ENCODE results near the gene MRPL1. TPM values are rescaled to one million over a fixed set of nuclear protein-coding genes. Genes with fewer than 3 reads are reported as not detected.

Gene MRPL1
- total and polyA plus RNA-seq, 9 of the 15 experiments (the other 6 are each of a cell fraction or from before 2014, with no cell fraction given): 38.4 to 75.7 (median 63.7) TPM

DNA sequence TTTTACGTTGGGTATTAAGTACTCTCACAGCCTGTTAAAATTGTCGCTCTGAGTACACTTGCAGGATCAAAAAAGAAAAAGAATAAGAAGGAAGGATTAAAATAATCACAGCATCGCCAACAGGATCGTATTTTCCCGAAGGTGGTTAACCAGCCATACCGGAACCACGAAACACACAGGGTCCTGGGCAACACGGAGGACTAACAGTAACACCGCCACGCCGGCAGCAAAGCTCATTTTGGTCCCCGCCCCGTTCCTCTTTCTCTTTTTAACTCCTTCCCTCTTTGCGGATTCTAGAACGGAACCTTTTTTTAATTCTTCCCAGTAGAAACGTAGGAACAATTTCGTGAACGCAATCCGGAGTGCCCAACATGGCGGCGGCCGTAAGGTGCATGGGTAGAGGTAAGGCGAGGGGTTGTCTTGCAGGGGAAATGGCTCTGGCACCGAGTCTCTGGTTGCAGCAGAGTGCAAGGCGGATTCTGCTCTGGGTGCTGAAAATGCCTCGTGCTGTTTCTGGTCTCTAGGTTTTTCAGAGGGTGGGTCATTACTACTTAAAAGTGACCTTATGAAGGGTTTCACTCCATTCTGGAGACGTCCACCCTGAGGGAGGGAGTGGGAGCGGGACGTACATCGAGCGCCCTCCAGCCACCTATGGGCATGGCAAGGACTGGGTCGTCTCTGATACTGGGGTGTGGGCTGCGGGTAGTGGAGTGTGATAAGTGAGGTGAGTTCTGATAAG, at the start of gene MRPL1 (continued):
- TF ChIP-seq, protein P1, sequence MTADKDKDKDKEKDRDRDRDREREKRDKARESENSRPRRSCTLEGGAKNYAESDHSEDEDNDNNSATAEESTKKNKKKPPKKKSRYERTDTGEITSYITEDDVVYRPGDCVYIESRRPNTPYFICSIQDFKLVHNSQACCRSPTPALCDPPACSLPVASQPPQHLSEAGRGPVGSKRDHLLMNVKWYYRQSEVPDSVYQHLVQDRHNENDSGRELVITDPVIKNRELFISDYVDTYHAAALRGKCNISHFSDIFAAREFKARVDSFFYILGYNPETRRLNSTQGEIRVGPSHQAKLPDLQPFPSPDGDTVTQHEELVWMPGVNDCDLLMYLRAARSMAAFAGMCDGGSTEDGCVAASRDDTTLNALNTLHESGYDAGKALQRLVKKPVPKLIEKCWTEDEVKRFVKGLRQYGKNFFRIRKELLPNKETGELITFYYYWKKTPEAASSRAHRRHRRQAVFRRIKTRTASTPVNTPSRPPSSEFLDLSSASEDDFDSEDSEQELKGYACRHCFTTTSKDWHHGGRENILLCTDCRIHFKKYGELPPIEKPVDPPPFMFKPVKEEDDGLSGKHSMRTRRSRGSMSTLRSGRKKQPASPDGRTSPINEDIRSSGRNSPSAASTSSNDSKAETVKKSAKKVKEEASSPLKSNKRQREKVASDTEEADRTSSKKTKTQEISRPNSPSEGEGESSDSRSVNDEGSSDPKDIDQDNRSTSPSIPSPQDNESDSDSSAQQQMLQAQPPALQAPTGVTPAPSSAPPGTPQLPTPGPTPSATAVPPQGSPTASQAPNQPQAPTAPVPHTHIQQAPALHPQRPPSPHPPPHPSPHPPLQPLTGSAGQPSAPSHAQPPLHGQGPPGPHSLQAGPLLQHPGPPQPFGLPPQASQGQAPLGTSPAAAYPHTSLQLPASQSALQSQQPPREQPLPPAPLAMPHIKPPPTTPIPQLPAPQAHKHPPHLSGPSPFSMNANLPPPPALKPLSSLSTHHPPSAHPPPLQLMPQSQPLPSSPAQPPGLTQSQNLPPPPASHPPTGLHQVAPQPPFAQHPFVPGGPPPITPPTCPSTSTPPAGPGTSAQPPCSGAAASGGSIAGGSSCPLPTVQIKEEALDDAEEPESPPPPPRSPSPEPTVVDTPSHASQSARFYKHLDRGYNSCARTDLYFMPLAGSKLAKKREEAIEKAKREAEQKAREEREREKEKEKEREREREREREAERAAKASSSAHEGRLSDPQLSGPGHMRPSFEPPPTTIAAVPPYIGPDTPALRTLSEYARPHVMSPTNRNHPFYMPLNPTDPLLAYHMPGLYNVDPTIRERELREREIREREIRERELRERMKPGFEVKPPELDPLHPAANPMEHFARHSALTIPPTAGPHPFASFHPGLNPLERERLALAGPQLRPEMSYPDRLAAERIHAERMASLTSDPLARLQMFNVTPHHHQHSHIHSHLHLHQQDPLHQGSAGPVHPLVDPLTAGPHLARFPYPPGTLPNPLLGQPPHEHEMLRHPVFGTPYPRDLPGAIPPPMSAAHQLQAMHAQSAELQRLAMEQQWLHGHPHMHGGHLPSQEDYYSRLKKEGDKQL (CRISPR knock-in tag; IDR thresholded peaks at IDR 0.05; ENCODE audit: borderline replicate concordance): no peak
- TF ChIP-seq CHCHD3 (CRISPR knock-in tag; IDR thresholded peaks at IDR 0.05) (no peak), RHOXF2B (CRISPR knock-in tag; conservative IDR thresholded peaks at IDR 0.05) (no peak), ADNP (tag; IDR thresholded peaks at IDR 0.05) (no peak; the same call in 1 of the 2 replicates), HNRNPK (IDR thresholded peaks at IDR 0.05; ENCODE audit: low read depth, low read length, poor library complexity, severe bottlenecking) (no peak), POLR3A (IDR thresholded peaks at IDR 0.05; ENCODE audit: borderline replicate concordance, extremely low read depth, insufficient read depth, insufficient read length) (no peak), HIVEP1 (CRISPR knock-in tag; IDR thresholded peaks at IDR 0.05) (0 out of 2 replicates have a peak, but pooled peaks have one; percentile 57), ZNF263 (CRISPR knock-in tag; IDR thresholded peaks at IDR 0.05; ENCODE audit: borderline replicate concordance) (peak; percentile 31; the same call in 1 of the 2 replicates), TCF7L2 (IDR thresholded peaks at IDR 0.05; ENCODE audit: low read depth, low read length) (no peak), NCOA6 (IDR thresholded peaks at IDR 0.05) (0 out of 2 replicates have a peak, but pooled peaks have one; percentile 26), GATAD2B (IDR thresholded peaks at IDR 0.05; ENCODE audit: borderline replicate concordance) (no peak), SAFB (IDR thresholded peaks at IDR 0.05; ENCODE audit: borderline replicate concordance, low read depth, low read length) (no peak), ZNF165 (CRISPR knock-in tag; IDR thresholded peaks at IDR 0.05; ENCODE audit: borderline replicate concordance) (no peak), TAF7 (tag; IDR thresholded peaks at IDR 0.05) (peak; percentile 96), NR2F6 (CRISPR knock-in tag; IDR thresholded peaks at IDR 0.05) (no peak)
- TF ChIP-seq, protein P2, sequence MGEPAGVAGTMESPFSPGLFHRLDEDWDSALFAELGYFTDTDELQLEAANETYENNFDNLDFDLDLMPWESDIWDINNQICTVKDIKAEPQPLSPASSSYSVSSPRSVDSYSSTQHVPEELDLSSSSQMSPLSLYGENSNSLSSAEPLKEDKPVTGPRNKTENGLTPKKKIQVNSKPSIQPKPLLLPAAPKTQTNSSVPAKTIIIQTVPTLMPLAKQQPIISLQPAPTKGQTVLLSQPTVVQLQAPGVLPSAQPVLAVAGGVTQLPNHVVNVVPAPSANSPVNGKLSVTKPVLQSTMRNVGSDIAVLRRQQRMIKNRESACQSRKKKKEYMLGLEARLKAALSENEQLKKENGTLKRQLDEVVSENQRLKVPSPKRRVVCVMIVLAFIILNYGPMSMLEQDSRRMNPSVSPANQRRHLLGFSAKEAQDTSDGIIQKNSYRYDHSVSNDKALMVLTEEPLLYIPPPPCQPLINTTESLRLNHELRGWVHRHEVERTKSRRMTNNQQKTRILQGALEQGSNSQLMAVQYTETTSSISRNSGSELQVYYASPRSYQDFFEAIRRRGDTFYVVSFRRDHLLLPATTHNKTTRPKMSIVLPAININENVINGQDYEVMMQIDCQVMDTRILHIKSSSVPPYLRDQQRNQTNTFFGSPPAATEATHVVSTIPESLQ (CRISPR knock-in tag; IDR thresholded peaks at IDR 0.05): no peak
- TF ChIP-seq, protein P3, sequence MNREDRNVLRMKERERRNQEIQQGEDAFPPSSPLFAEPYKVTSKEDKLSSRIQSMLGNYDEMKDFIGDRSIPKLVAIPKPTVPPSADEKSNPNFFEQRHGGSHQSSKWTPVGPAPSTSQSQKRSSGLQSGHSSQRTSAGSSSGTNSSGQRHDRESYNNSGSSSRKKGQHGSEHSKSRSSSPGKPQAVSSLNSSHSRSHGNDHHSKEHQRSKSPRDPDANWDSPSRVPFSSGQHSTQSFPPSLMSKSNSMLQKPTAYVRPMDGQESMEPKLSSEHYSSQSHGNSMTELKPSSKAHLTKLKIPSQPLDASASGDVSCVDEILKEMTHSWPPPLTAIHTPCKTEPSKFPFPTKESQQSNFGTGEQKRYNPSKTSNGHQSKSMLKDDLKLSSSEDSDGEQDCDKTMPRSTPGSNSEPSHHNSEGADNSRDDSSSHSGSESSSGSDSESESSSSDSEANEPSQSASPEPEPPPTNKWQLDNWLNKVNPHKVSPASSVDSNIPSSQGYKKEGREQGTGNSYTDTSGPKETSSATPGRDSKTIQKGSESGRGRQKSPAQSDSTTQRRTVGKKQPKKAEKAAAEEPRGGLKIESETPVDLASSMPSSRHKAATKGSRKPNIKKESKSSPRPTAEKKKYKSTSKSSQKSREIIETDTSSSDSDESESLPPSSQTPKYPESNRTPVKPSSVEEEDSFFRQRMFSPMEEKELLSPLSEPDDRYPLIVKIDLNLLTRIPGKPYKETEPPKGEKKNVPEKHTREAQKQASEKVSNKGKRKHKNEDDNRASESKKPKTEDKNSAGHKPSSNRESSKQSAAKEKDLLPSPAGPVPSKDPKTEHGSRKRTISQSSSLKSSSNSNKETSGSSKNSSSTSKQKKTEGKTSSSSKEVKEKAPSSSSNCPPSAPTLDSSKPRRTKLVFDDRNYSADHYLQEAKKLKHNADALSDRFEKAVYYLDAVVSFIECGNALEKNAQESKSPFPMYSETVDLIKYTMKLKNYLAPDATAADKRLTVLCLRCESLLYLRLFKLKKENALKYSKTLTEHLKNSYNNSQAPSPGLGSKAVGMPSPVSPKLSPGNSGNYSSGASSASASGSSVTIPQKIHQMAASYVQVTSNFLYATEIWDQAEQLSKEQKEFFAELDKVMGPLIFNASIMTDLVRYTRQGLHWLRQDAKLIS (CRISPR knock-in tag; IDR thresholded peaks at IDR 0.05): no peak

Data from K562 (cell line).